Stomach (tissue), 9 donors: Measurements from ENCODE around the gene TAOK1. TPM values are rescaled to one million over a fixed set of nuclear protein-coding genes. Genes with fewer than 3 reads are reported as not detected.
"Not testable (repeated sequence)": the region's sequence is repeated elsewhere in the genome, so short reads cannot be mapped to it uniquely, and the experiment has no call there.

Source experiments
- DNase-seq, 2 donors: peaks; one replicate each; pipeline versions ENCODE4 v3.0.0 to v3.0.0-alpha.2; 2013 to 2019
- H3K27ac ChIP-seq, 5 donors: fragments of 200-600 bp in 4 of 5; sonication (generic) in 4 of 5; one replicate each; pipeline ENCODE4 v1.5.1; 2013 to 2019; ENCODE audit warnings: mild to moderate bottlenecking in 1 of 5, moderate library complexity in 1 of 5
- H3K27me3 ChIP-seq, 3 donors: fragments of 200-600 bp; sonication (generic); one replicate each; pipeline ENCODE4 v1.5.1; 2017 to 2019; ENCODE audit warnings: mixed run types in 1 of 3
- H3K36me3 ChIP-seq, 4 donors: fragments of 200-600 bp; sonication (generic); 1 replicate in 3 of 4; 2 replicates in 1 of 4; pipeline ENCODE4 v1.5.1; 2016 to 2019
- H3K4me1 ChIP-seq, 4 donors: fragments of 200-600 bp; sonication (generic); one replicate each; pipeline ENCODE4 v1.5.1; 2016 to 2019
- H3K4me3 ChIP-seq, 4 donors: fragments of 200-600 bp; sonication (generic) in 3 of 4; one replicate each; pipeline ENCODE4 v1.5.1; 2016 to 2019; ENCODE audit warnings: mild to moderate bottlenecking in 1 of 4
- H3K9me3 ChIP-seq, 4 donors: fragments of 200-600 bp; sonication (generic); one replicate each; pipeline ENCODE4 v1.5.1; 2016 to 2019
- CTCF ChIP-seq, 7 experiments: fragments of 450-650 bp in 4 of 7; fragments of 200-600 bp in 3 of 7; sonication (generic) in 3 of 7; IDR thresholded peaks; one replicate each; pipeline ENCODE4 v1.5.1; 2016 to 2019; ENCODE audit warnings: antibody characterized with exemption in 7 of 7, control low read depth in 2 of 7, mild to moderate bottlenecking in 1 of 7
- EP300 ChIP-seq: sonication (generic); formaldehyde crosslinking; IDR thresholded peaks from one replicate; pipeline ENCODE4 v1.6.1; 2017; ENCODE audit warnings: antibody characterized with exemption
- POLR2A ChIP-seq, 4 donors: fragments of 450-650 bp; IDR thresholded peaks; one replicate each; pipeline ENCODE4 v1.6.1; 2016; ENCODE audit warnings: antibody characterized with exemption in 4 of 4, control low read depth in 2 of 4, mild to moderate bottlenecking in 1 of 4, moderate library complexity in 1 of 4
- POLR2AphosphoS5 ChIP-seq, 3 donors: sonication (generic); formaldehyde crosslinking; IDR thresholded peaks; one replicate each; pipeline ENCODE4 v1.6.1; 2016; ENCODE audit warnings: antibody characterized with exemption in 3 of 3
- WGBS, 5 donors: extraction: QIAGEN DNeasy Blood & Tissue Kit in 3 of 5; methylation state at CpG; one replicate each; pipeline versions ENCODE4 v1.1.5 to v1.1.7; 2013 to 2018; 5-methylcytosine and 5-hydroxymethylcytosine counted together
- intact Hi-C: fragments of 100-400 bp; cut with DNase I; formaldehyde crosslinking; loops from one replicate; pipeline ENCODE4 v1.15.1; 2023; ENCODE audit warnings: low total_unique reads
- polyA plus RNA-seq, 3 donors: library from polyadenylated mRNA; stranded (reverse); fragments of 200-250 nt; gene quantifications; one replicate each; pipeline ENCODE4 v1.2.3, GENCODE V29; 2013
- total RNA-seq, 5 donors: library from RNA; depleted of rRNA; stranded (reverse); fragments of >200 nt; gene quantifications; one replicate each; pipeline versions ENCODE4 v1.1.0 to v1.2.3, GENCODE V29; 2014 to 2016
- donor health status: healthy with polysubstance abuse.
- donor health status: Bipolar disorder and iron deficiency.
- donor health status: healthy.

The TAOK1 gene
- total and polyA plus RNA-seq, 8 donors = 4.4 to 230 (median 44.7) TPM

- TF ChIP-seq POLR2AphosphoS5 (IDR thresholded peaks at IDR 0.05) (no peak), POLR2A (IDR thresholded peaks at IDR 0.05) (no peak), CTCF (IDR thresholded peaks at IDR 0.05) (no peak)
- Histone ChIP-seq H3K27ac (no peak overlapping the region), H3K36me3 (no peaks in the 10 kb centered on the region), H3K27me3 (peaks cover 0 to 9% (median 0%) of the 10 kb centered on the region in 3 donors), H3K4me3 (no peak overlapping the region), H3K9me3 (no peaks in the 10 kb centered on the region), H3K4me1 (no peaks in the 10 kb centered on the region)
- 79 to 84% (median 81%) methylated on average over 3 of the region's 3 CpGs for WGBS, 5 donors
- intact Hi-C loops = no loop called here
- no peak for DNase-seq
These were observed 45.1 kb upstream of the TAOK1 start for GRCh38 chr17:29345066-29345465.

GRCh38 chr17:29345470-29345869 is 44.7 kb upstream of the TAOK1 start:
- H3K36me3 ChIP-seq, H3K27me3 ChIP-seq, H3K4me3 ChIP-seq, H3K9me3 ChIP-seq, H3K27ac ChIP-seq, H3K4me1 ChIP-seq, DNase-seq, intact Hi-C loops: not testable (repeated sequence)
- 94 to 97% (median 94%) methylated on average over 11 of the region's 11 CpGs for WGBS, 5 donors

GRCh38 chr17:29346462-29346861 is 43.7 kb upstream of the TAOK1 start:
- no peaks in the 10 kb centered on the region for H3K4me1 ChIP-seq
- intact Hi-C loops = no loop called here
- no peaks in the 10 kb centered on the region for H3K9me3 ChIP-seq
- no peak overlapping the region for H3K4me3 ChIP-seq
- no peak for DNase-seq
- H3K27me3 ChIP-seq = peaks cover 0 to 9% (median 0%) of the 10 kb centered on the region in 3 donors
- TF ChIP-seq EP300 (no peak), CTCF (IDR thresholded peaks at IDR 0.05) (no peak), POLR2A (IDR thresholded peaks at IDR 0.05) (no peak), POLR2AphosphoS5 (IDR thresholded peaks at IDR 0.05) (no peak)
- 89 to 95% (median 92%) methylated on average over 6 of the region's 6 CpGs for WGBS, 5 donors
- no peak overlapping the region for H3K27ac ChIP-seq
- H3K36me3 ChIP-seq = no peaks in the 10 kb centered on the region

GRCh38 chr17:29347831-29348629 is 42.1 kb upstream of the TAOK1 start:
- intact Hi-C loops = no loop called here
- no peaks in the 10 kb centered on the region for H3K4me1 ChIP-seq
- H3K4me3 ChIP-seq = no peak overlapping the region
- TF ChIP-seq EP300 = no peak
- no peak for TF ChIP-seq CTCF (IDR thresholded peaks at IDR 0.05)
- no peak for TF ChIP-seq POLR2A (IDR thresholded peaks at IDR 0.05)
- no peak for TF ChIP-seq POLR2AphosphoS5 (IDR thresholded peaks at IDR 0.05)
- no peak for DNase-seq
- H3K27me3 ChIP-seq = peaks cover 0 to 9% (median 0%) of the 10 kb centered on the region in 3 donors
- H3K27ac ChIP-seq = no peak overlapping the region
- WGBS, 5 donors = 79 to 90% (median 80%) methylated on average over 3 of the region's 3 CpGs
- no peaks in the 10 kb centered on the region for H3K9me3 ChIP-seq
- no peaks in the 10 kb centered on the region for H3K36me3 ChIP-seq

GRCh38 chr17:29349409-29349808 is 40.8 kb upstream of the TAOK1 start:
- H3K9me3 ChIP-seq = no peaks in the 10 kb centered on the region
- no peaks in the 10 kb centered on the region for H3K4me1 ChIP-seq
- WGBS, 5 donors = 67 to 80% (median 77%) methylated on average over 2 of the region's 2 CpGs
- H3K27ac ChIP-seq = no peak overlapping the region
- intact Hi-C loops = no loop called here
- DNase-seq = no peak
- no peak overlapping the region for H3K4me3 ChIP-seq
- no peak for TF ChIP-seq EP300
- TF ChIP-seq POLR2A (IDR thresholded peaks at IDR 0.05) = no peak
- H3K36me3 ChIP-seq = no peaks in the 10 kb centered on the region
- peaks cover 0 to 4% (median 0%) of the 10 kb centered on the region in 3 donors for H3K27me3 ChIP-seq
